Measurements from ENCODE around the gene CCDC181.

CCDC181 gene

DNA sequence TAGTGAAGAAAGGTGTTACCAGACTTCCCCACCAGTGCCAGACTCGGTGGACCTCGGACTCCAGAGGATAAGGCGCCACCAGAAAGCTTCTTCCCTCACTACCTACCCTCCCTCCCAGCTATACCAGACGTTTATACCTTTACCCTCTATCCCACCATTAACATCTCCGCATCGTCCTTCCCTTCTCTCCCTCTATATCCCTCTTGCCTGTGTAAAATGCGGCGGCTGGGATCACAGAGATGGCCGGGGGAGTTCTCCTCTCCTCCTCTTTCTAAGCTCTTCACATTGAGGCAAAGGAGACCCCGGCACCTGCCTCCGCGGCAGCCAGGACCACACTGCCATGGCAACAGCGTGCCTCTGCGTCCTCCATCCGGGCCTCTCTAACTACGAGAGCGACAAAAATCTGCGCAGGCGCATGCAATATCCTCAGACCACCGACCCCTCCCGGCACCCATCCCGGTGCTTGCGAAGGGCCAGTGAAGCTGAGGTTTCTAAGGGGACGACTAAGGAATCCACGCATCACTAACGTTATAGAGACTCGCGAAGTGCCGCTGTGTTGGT lies at the start of gene CCDC181:
CCDC181 (minus strand) TSS at position 394 of the 561 bp plus-strand sequence. CDS start 2,547 bp downstream, outside the sequence.
- in situ Hi-C loops (cut with MboI; ENCODE audit: low sequenced_read_pairs), result no loop called here

DNA sequence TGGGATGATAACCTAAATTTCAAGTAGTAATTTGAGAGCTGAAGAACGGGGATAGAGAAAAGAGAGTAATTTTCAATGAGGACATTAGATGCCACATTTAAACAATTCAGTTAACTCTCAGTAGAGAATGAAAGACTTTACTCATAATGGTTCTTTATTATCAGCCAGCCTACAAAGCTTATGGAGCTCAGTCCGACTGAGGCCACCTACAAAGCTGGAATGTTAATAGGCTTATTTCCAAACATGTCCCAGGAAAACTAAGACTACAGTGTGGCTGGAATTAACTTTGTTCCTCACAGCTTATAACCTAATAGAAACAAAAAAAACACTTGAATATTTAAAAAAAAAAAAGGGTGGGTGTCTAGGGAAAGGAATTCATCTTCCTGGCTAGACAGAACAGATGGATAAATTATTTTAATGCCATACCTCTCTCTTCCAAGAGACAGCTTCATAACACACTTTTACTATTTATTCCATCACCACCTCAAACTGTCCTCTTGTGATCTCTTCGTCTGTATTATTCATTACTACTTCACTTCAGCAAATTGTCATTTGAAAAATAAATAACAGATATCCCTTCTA lies 48.6 kb upstream of the CCDC181 start:
- in situ Hi-C loops (cut with MboI; ENCODE audit: low sequenced_read_pairs), result no loop called here

DNA sequence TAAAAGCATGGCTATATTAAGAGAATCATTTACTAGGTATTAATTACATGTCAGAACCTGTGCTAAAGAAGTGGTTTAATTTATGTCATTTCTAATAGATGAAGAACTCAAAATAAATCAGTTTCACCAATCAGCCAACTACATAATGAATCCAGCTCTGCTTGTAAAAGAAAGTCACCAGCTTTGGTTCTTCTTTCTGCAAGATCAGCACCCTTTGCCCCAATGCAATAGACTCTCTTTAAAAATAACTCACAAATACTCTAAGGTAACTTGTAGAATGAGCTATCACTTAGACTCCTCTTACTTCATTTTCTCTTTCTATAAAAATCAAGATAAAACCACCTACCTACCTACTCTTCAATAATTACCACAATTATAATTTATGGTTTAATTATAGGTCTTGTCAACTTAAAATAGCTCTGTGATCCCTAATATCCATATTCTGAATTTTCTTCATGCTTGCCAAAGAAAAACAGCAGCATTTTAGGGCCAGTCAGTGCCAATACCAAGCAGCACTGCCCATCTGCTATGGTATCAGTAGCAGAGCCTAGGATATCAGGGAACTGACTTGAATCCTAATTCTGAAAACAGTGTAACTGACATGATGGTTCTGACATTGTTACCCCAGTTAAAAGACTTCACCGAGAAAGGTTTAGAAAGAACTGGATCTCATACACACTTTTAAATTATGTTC lies 47.2 kb upstream of the CCDC181 start:
- in situ Hi-C loops (cut with MboI; ENCODE audit: low sequenced_read_pairs), result no loop called here

DNA sequence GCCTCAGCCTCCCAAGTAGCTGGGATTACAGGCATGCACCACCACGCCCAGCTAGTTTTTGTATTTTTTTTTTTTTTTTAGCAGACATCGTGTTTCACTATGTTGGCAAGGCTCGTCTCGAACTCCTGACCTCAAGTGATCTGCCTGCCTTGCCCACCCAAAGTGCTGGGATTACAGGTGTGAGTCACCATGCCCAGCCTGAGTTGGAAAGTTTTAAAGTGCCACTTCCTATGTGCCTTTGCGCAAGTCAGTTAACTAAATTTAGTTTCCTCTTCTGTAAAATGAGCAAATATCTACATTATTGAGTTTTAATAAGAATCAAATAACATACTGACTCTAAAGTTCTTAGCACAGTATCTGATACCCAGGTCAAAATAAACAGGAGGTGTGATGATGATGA lies 46.1 kb upstream of the CCDC181 start:
- in situ Hi-C loops (cut with MboI; ENCODE audit: low sequenced_read_pairs), result no loop called here

DNA sequence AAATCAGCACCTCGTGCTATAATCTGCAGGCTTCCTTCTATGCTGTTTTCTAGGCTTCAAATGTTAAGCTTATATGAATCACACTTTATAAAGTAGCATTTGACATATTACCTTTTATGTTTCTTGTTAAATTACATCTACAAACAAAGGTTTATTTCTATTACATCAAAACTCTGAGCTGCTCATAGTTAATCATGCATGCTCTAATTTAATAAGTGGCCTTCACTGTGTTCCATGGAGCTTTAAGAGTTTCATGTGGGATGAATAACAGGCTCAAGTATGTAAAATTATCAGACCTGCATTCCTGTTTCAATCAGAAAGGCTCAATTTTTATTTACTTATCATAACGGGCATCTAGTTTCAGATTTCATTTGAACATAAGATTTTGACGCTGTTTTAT lies 45.5 kb upstream of the CCDC181 start:
- in situ Hi-C loops (cut with MboI; ENCODE audit: low sequenced_read_pairs), result no loop called here

DNA sequence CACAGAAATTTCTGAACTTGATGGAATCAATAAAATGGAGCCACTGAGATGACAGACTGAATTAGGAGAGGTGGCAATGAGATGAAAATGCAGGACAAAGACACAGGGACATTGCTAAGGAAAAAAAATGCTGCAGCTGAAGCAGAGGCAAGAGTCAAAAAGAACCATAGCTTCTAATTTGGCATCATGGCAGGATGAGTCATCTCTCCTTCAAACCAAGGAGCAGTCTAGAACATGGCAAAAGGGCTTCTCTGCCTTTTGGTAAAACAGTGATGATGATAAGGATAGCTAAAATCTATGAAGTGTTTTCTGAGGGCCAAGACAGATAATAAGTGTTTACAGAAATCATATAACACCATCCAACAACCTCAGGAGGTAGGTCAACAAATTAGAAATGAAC lies 41.7 kb upstream of the CCDC181 start:
- in situ Hi-C loops (cut with MboI; ENCODE audit: low sequenced_read_pairs), result loop anchor here (10.0 kb wide), 1 partner anchor 76 kb away; no protein-coding TSS in a partner anchor

DNA sequence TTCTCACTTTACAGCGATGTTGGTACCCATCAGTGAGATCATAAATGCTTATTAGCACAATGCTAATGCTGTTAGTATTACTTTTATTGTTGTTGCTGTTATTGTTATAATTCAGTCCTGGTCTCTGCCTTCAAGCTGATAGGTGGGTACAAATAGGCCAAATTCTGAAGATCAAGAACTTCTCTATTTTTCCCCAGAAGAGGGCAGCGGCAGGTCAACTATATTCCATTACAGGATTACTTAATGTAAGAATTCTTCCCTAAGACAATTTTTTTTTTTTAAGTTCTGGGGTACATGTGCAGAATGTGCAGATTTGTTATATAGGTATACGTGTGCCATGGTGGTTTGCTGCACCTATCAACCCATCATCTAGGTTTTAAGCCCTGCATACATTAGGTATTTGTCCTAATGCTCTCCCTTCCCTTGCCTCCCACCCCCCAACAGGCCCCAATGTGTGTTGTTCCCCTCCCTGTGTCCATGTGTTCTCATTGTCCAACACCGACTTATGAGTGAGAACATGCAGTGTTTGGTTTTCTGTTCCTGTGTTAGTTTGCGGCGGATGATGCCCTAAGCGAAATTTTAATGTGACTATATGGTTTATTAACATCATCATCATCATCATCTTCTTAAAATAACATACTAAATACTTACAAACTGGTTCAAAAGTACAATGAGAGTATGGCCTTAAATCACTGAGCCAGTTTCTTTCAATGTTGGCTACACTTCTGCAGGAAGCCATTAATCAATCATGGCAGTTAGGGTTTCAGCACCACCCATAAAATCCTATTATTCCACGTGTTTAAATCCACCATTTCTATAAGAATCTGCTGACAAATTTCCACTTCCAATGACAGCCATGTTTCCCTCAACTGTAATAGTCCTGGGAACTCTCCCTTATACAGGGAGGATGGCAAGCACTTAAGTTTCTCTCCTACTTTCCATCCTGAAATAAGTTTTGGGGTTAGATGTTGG lies 39.3 kb upstream of the CCDC181 start:
- in situ Hi-C loops (cut with MboI; ENCODE audit: low sequenced_read_pairs), result loop anchor here (10.0 kb wide), 1 partner anchor 78 kb away; no protein-coding TSS in a partner anchor

DNA sequence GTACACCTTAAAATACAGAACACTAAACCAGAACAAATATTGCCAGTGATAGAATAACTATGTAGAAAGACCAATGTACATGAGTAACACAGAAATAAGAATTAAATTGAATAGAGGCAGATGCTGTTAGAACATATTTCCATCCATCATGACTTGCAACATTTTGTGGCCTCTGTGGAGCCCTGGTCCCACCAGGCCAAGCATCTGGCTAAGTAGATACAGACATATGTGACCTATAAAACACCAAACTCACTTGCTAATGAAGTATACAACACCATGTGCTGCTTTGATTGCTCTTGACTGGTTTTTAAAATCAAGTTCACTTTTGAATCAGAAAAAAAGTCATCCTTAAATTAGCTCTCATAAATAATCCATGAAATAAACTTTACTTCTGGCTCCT lies 38.0 kb upstream of the CCDC181 start:
- in situ Hi-C loops (cut with MboI; ENCODE audit: low sequenced_read_pairs), result loop anchor here (10.0 kb wide), 1 partner anchor 80 kb away; no protein-coding TSS in a partner anchor

DNA sequence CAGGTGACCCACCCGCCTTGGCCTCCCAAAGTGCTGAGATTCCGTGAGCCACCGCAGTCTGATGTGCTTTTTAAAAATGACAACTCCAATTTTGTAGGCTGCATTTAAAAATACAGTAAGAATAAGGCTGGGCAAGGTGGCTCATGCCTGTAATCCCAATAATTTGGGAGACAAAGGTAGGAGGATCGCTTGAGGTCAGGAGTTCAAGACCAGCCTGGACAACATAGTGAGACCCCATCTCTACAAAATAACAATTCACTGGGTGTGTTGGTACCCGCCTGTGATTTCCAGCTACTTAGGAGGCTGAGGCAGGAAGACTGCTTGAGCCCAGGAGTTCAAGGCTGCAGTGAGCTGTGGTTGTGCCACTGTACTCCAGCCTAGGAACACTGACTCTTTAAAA lies 35.1 kb upstream of the CCDC181 start:
- in situ Hi-C loops (cut with MboI; ENCODE audit: low sequenced_read_pairs), result loop anchor here (10.0 kb wide), 1 partner anchor 82 kb away; no protein-coding TSS in a partner anchor

DNA sequence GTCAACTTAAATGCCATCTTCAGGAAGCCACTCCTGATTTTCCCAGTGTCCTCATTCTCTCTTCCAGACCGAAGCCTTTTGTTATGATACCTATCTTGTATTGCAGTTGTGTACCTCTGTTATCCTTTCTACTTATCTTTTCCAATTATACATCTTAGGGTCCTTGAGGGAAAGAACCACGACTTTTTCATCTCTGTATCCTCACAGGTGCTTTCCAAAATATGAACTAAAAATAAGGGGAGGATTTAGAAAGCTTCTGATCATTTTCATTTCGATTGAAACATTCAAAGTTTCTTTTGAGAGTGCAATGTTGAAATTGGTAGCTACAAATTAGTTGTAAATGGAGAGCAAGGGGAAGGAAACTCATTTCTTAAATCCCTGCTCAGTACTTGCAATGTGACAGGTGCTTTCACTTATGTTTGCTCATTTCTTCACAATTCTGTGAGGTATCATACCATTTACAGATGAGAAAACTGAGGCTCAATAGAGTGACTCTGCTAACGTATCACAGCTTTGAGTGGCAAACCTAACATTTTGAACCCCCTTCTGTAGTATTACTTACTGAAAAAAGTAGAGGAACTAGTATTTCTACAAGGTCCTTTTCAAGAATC lies 34.2 kb upstream of the CCDC181 start:
- in situ Hi-C loops (cut with MboI; ENCODE audit: low sequenced_read_pairs), result loop anchor here (10.0 kb wide), 1 partner anchor 83 kb away; no protein-coding TSS in a partner anchor

DNA sequence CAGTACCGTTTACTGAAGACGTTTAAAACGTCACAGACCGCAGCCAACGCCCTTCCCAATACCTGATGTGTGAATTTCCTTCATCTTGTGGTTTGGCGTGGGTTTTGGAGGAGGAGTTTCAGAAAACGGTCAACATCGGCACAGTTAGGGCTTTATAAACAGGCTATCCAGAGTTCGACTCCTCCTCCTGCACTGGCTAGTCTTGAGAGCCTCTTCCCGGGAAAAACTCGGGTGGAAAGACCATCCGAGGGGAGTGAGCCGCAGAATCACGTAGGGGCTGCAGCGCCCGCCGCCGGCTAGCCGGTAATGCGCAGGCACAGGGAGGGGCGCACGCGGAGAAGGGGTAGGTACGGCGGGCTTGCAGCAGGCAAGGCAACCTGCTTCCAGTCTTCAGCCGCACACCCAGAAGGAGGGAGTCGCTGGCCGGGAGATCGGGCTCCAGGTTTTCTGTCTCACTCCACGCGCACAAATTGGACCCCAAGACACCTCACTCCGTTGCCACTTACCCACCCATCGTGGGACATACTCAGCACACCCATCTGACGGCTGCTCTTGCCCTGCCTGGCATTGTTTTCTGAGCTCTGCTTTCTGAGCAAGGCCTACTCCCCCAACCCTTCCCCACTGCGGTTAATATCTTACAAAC lies 33.0 kb upstream of the CCDC181 start:
- in situ Hi-C loops (cut with MboI; ENCODE audit: low sequenced_read_pairs), result loop anchor here (10.0 kb wide), 1 partner anchor 84 kb away; no protein-coding TSS in a partner anchor

DNA sequence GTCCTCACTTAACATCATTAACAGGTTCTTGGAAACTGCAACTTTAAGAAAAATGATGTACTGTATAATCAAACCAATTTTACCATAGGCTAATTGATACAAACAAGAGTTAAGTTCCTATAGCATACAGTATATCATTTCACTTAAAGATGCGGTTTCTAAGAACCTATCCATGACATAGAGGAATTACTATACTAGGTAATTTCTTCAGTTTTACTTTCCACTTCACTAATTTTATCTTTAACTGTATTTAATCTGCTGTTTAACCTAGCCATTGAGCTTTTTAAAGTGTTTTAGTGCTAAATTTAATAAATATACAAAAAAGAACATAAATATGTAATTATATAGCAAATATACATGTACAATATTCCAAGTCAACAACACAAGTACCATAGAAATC lies 30.2 kb upstream of the CCDC181 start:
- in situ Hi-C loops (cut with MboI; ENCODE audit: low sequenced_read_pairs), result no loop called here

DNA sequence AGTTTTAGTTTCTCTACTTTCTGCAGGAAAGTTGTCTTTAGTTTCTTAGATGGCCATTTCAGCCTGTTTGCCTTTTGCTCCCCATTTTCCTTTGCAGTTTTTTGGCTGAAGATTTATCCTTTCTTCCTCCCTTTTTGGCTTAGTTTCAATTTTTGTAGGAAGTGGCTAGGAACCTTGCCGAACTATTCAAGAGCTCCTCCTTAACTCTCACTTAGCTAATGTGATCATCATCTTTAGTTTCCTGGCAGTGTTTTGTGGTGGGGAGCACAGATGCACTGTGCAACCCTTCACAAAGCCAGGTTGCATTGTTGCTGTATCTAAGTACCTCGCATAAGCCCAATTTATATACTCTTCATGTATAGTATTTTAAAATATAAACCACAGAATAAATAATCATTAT lies 28.8 kb upstream of the CCDC181 start:
- in situ Hi-C loops (cut with MboI; ENCODE audit: low sequenced_read_pairs), result no loop called here

DNA sequence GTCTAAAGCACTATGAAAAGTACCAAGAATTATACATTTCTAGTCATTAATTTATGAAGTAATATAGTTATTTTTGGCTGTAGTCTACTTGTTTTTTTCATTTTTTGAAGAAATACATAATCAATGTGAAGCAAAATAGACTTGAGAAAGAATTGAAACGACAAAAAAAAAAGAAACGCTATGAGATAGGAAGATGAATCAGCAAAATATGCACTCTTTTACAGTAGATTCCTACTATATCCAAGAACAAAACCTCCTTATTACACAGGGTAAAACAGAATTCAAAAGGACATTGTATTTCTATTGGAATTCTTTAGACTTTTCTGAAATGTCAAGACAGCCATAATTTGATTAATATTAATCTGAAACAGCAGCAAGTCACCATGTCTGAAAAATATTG lies 25.6 kb upstream of the CCDC181 start:
- in situ Hi-C loops (cut with MboI; ENCODE audit: low sequenced_read_pairs), result no loop called here

DNA sequence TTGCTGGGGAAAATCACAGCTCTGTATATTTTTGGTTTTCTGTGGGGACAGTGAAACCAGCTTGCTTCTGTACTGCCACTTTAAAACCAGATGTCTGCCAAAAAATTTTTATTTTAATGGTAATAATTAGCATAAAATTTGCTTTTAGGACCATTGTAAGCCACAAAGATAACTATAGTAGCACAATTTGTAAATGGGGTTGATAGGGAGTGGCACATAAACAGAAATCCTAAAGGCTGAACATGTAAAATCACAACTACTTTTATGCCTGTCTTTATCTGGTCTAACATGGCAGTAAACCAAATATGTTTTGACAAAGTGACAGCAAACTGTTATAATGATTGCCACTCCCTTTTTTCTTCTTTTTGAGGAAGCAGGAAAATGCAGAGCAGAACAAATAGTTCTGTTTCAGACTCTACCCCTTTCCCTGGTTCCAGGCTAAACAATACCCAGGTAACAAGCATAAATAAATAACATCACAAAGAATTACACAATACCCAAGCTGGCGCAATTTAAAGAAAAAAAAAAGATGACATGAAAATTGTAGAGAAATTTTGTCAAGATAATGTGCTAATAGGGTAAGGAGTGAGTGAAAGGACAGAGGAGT lies 24.0 kb upstream of the CCDC181 start:
- in situ Hi-C loops (cut with MboI; ENCODE audit: low sequenced_read_pairs), result no loop called here

DNA sequence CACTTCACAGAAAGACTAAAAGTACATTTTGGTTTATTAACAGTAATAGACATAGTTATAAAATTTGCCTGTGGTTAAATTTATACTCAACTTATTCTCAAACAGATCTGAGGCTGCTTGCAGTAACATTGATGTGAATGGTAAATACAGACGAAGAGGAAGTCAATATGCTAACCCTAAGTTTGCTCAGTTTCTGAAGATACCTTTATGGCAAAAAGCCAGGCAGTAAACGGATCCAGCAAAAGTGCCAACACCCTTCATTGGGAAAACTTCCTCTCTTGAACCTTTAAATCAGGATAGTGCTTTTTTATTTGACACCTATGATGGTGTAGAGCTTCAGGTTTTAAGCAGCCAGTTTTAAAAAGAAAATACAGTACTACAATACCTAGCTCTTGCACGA lies 16.6 kb upstream of the CCDC181 start:
- in situ Hi-C loops (cut with MboI; ENCODE audit: low sequenced_read_pairs), result no loop called here

DNA sequence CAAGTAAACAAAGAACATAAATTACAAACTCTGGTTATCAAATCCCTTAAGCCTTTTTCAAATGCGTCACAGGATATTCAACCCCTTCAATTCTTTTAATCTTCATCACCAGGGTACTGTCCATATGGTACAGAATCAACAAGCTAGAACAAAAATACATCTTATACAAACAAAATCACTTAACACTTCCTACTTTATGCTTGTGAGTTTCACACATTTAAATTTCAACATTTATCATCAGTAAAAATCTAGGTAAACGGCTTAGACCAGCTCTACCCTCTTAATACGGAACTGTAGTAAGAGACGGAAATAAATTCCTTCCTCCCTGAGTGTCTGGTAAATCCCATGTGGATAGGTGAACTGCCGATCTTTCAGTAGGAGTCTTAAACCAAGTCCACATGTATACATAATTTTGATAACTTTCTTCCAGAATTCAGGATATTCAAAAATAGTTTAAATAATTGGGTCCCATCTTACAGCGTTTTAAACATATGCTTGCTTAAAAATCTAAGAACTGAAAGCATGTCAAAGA lies 1.0 kb downstream of the CCDC181 start:
- in situ Hi-C loops (cut with MboI; ENCODE audit: low sequenced_read_pairs), result no loop called here

DNA sequence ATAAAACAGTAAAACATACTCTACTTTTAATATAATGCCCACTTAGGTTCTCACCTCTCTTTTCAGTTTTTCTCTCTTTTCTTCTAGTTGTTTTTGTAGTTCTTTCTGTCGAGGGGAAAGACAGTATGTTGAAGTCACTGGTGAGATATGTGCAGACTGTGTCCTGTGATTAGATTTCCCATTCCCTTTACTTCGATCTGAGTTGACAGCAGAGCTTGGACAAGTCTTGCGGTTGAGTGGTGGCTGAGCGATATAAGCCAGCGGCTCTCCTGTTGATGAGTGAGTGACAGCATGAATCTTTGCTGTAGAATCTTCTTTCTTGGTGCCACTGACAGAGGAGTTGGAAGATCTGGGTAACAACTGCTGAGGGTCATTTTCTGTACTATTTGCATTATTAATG lies 6.0 kb downstream of the CCDC181 start:
- in situ Hi-C loops (cut with MboI; ENCODE audit: low sequenced_read_pairs), result no loop called here

DNA sequence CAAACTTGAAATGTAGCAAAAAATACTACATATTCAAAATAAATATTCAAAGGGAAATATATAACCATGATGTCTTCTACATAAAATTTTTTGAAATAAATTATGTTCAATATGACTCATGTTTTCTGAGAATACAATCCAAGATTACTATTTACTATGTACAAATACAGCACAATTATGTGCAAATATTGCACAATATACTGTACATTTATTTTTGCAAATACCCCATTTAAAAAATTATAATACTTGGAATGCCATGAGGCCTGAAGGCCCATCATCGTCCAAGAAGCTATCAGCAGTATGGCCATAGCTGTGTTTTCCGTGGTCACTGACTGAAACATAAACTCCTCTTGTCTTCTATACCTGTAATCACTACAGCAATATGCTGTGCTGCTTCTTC lies 12.3 kb downstream of the CCDC181 start:
- in situ Hi-C loops (cut with MboI; ENCODE audit: low sequenced_read_pairs), result no loop called here

All from HL-60/S4 treated with retinoic acid at 250 ng/mL for 4 days and 3 days (cell line).